Measurements from ENCODE around the gene RASAL2.

The RASAL2 gene

DNA sequence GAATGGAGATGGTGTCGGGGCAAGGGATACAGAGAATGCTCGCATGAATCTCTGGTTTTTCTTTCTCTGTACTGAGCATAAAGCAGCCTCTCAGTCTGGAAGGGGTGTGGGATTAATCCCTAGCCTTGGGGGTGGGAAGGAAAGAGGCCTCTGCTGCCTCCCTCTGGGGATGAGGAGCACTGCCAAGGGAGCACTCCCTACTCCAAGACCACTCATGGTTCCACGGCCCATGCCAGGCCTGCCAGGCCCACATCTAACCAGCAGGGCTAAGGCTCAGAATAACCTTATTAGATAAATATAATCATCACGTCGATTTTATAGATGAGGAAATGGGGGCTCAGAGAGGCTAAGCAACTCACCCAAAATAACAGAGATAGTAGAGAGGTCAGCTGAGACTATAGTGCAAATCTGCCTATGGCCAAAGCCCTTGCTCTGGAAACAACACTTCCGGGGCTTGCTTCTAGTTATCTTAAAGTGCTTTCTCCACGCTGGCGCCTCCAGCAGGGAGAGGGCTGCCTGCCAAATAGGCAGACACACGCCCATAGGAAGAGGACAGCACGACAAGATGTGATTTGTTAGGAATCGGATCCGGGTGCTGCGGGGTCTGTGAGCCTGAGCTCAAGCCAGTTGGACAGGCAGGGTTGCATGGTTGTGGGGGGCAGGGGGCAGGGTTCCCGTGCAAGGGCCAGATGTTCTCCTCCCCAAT lies 419.5 kb downstream of the RASAL2 start:
- H3K27ac ChIP-seq = no peak overlapping the region
- TF ChIP-seq ZFX (IDR thresholded peaks at IDR 0.05; ENCODE audit: borderline replicate concordance) = no peak
- TF ChIP-seq, protein P1, sequence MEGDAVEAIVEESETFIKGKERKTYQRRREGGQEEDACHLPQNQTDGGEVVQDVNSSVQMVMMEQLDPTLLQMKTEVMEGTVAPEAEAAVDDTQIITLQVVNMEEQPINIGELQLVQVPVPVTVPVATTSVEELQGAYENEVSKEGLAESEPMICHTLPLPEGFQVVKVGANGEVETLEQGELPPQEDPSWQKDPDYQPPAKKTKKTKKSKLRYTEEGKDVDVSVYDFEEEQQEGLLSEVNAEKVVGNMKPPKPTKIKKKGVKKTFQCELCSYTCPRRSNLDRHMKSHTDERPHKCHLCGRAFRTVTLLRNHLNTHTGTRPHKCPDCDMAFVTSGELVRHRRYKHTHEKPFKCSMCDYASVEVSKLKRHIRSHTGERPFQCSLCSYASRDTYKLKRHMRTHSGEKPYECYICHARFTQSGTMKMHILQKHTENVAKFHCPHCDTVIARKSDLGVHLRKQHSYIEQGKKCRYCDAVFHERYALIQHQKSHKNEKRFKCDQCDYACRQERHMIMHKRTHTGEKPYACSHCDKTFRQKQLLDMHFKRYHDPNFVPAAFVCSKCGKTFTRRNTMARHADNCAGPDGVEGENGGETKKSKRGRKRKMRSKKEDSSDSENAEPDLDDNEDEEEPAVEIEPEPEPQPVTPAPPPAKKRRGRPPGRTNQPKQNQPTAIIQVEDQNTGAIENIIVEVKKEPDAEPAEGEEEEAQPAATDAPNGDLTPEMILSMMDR (IDR thresholded peaks at IDR 0.05) = peak; percentile 44

DNA sequence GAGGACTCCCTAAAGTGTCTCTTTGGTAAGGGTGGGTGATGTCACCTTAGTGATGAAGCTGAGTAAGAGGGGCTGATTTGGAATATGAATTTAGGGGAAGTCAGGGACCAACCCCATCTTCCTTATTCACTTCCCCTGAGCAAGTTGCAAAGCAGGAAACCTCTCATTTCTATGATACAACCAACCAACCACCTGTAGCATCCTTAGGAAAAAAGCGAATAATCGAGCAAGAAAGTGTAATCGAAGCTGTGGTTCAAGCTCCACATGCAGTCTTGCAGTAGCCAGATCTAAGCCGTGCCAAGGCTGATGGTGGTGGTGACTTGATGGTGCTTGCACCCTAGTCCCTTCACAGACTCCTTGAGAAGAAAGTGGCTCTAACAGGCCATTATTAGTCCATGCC lies 422.2 kb downstream of the RASAL2 start:
- no peak overlapping the region for H3K27ac ChIP-seq
- no peak for TF ChIP-seq ZFX (IDR thresholded peaks at IDR 0.05; ENCODE audit: borderline replicate concordance)
- TF ChIP-seq, protein P1 (IDR thresholded peaks at IDR 0.05) = no peak

DNA sequence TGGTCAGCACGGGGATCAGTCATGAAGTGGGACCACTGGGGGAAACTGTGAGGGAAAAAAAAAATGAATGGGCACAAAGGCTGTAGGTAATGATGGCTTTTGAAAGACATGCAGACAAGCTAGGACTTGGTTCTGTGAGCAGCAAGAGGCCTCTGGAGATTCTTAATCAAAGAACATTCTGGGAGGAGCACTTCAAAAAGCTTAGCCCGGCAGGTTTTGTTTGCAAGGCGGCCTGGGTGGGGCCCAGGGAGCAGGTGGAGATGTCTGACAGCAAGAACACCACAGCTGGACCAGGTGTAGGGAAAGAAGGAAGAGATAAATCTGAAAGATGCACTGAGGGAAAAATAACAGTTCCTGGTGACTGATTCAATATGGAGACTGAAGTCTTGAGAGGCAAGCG lies 425.0 kb downstream of the RASAL2 start:
- TF ChIP-seq ZFX (IDR thresholded peaks at IDR 0.05; ENCODE audit: borderline replicate concordance) = no peak
- TF ChIP-seq, protein P1 (IDR thresholded peaks at IDR 0.05) = no peak
- H3K27ac ChIP-seq = no peak overlapping the region

DNA sequence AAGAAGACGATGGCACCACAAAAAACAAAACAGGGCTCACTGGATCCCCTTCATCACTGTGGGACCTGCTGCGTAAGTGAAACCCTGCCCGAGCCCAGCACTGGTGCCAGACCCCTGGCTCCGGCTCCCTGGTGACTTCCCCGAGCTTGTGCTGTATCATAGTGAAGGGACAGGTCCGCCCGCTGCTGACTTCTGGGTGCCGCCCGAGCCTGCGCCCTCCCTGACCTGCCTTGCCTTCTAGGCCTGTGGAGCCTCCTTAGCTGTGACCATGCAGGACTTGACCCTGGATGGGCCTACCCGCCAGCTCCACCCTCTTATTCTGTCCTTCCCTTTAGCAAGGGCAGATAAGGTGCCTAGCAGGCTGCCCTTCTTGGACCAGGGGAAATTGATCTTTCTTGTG lies 426.9 kb downstream of the RASAL2 start:
- H3K27ac ChIP-seq = no peak overlapping the region
- TF ChIP-seq, protein P1 (IDR thresholded peaks at IDR 0.05) = no peak
- no peak for TF ChIP-seq ZFX (IDR thresholded peaks at IDR 0.05; ENCODE audit: borderline replicate concordance)

DNA sequence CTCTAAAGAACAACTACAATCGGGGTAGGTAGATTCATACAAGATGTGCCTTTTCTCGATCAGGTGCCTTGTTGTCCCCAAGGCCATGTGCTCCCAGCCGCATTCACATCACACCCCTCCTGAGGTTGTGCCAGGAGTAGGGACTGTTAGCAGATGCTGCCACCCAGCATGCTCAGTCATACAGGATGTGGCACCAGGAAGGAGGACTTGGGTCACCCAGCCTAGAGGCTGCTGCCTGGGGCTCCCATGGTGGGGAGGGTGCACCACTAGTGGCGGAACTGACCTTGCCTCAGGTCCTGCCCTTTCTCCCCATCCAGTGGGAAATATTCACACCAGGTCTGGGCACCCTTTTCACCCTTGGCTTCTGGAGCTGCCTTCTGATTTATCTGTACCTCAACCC lies 427.3 kb downstream of the RASAL2 start:
- TF ChIP-seq, protein P1 (IDR thresholded peaks at IDR 0.05) = no peak
- TF ChIP-seq ZFX (IDR thresholded peaks at IDR 0.05; ENCODE audit: borderline replicate concordance) = no peak
- H3K27ac ChIP-seq = no peak overlapping the region

DNA sequence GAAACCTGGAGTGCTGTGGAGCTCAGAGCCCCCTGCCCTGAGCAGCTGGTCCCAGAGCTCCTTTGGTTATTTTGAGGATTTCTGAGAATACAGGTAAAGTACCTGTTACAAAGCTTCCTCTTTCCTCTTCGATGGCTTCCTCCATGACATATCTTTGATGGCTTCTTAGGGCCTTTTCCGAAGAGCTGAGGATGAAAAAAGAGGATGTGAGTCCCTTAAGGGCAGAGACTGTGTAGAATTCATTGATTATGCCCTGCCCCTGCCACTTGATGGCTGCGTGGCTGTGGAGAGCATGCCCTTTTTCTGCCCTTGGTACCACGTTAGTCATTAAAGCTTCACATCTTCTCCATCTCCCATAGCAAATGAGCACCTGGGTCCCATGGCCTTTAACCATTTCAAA lies 433.2 kb downstream of the RASAL2 start:
- TF ChIP-seq ZFX (IDR thresholded peaks at IDR 0.05; ENCODE audit: borderline replicate concordance) = no peak
- TF ChIP-seq, protein P1 (IDR thresholded peaks at IDR 0.05) = no peak
- H3K27ac ChIP-seq = no peak overlapping the region

DNA sequence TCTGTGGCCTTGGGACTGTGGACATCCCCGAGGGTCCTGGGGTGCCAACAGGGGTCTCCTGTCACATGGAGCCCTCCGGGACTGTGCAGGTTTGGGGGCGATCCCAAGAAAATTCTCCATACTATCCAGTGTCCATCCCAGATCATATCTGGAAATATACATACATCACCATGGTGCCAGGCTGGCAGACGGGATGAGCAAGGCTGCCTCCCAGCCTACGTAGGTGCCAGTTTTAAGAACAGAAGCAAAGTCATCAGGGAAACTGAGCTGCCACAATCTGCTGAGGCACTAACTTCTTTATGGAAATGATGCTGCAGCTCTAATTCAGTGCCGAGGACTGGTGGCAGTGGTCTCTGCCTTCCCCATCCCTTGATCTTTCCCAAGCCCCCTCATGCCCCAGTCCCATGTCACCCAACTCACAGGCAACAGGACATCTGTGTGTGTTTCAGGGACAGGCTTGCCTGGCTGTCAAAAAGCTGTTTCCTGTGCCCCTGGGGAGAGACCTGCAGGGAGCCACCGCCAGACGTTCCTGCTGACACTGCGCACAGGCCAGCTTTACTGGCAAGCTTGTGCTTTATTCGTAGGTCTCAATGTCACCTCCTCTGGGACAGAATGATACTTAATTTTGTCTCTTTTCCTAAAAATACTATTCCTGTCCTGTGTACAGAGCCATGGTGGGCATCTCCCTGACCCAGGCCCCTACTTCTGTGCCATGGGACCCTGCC lies 434.5 kb downstream of the RASAL2 start:
- TF ChIP-seq, protein P1 (IDR thresholded peaks at IDR 0.05) = no peak
- no peak for TF ChIP-seq ZFX (IDR thresholded peaks at IDR 0.05; ENCODE audit: borderline replicate concordance)
- H3K27ac ChIP-seq = no peak overlapping the region

Data from 22Rv1 (cell line).